HG02852 (cell line): ENCODE data around the gene MAK.
A peak's percentile ranks its signal among the peaks of the same experiment; 100 is the strongest.
"Not testable (repeated sequence)": the region's sequence is repeated elsewhere in the genome, so short reads cannot be mapped to it uniquely, and the experiment has no call there.

Source experiments
- ATAC-seq: cut with Tn5 transposase; IDR thresholded peaks from one replicate; pipeline ENCODE4 v1.9.1; 2021; ENCODE audit warnings: mild to moderate bottlenecking, moderate library complexity; ENCODE audit not compliant: unreplicated experiment

The MAK gene

GRCh38 chr6:10854922-10855632, 16.7 kb upstream of the MAK start:
- no peak for ATAC-seq

DNA sequence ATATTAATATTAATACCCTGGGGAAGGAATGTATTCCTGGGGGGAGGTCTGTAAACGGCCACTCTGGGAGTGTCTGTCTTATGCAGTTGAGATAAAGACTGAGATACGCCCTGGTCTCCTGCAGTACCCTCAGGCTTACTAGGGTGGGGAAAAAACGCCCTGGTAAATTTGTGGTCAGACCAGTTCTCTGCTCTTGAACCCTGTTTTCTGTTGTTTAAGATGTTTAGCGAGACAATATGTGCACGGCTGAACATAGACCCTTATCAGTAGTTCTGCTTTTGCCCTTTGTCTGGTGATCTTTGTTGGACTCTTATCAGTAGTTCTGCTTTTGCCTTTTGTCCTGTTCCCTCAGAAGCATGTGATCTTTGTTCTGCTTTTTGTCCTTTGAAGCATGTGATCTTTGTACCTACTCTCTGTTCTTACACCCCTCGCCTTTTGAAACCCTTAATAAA, 15.5 kb upstream of the MAK start:
- ATAC-seq = not testable (repeated sequence)

GRCh38 chr6:10852361-10852960, 14.1 kb upstream of the MAK start:
- ATAC-seq = no peak

DNA sequence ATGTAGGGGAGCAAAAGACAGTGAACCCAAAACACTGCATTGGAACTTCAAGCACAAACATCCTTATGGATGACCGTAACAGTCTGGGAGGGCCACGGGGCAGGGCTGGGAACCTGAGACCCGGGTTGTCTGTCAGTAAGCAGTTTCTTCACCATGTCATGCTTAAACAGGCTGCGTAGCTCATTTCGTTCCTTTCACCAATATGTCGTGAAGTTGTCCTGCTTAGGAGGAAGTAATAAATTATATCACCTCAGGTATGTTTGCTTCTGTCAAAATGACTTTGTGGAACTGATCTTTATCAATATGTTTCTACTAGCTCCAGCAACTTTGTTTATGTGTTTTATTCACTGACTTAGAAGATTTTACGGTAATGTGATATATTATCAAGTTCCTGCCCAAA, 12.4 kb upstream of the MAK start:
- no peak for ATAC-seq

GRCh38 chr6:10849901-10850300, 11.6 kb upstream of the MAK start:
- no peak for ATAC-seq

DNA sequence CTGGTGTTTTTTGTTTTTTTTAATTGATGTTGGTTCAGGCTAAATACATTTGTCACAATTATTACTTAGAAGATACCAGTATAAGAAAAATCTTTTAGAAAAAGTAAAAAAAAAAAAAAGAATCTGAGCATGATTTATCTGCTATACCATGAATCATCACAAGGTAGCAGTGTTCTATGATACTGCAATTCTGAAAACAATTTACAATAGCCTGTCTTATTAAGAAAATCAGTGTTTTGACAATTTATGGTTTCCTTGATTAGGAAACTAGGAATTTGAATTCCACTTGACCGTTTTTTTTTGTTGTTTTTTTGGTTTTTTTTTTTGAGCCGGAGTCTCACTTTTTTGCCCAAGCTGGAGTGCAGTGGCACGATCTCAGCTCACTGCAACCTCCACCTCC, 9.3 kb upstream of the MAK start:
- ATAC-seq = no peak

DNA sequence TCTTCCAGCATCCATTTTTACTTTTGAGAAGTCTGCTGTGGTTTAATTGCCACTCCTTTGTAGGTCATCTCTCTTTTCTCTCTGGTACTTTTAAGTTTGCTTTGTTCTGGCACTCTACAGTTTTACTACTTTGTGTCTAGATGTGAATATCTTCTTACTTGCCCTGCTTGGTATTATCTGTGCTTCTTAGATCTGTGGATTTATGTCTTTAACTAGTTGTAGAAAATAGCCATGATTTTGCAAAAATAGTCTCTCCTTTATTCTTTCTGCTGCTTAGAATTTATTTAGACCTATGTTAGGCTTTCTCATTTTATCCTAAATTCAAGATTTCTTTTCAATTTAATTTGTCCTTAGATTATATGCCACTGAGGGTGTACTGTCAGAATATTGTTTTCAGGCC, 5.2 kb upstream of the MAK start:
- no peak for ATAC-seq

DNA sequence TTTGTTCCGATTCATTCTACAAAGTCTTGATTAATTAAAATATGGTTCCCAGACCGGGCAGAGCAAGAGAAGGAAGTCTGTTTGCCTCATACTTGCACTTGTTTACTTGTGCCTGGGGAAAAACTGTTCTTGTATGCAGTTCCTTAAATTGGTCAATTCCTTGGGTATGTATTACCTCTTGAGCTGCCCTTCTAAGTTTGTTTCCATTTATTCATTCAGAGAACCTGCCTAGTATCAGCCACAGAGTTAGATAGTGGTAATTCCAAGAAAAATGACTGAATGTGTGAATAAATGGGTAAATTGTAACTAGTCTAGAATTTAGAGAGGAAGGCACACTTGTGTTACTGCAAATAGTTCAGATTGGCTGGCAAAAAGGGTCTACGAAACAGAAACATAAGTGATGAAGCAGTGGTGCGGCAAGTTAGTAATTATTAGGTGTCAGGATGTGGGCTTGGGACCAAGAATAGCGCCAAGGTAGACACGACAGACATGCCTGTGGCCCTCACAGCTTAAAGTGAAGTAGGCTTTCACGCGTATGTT, 525 bp upstream of the MAK start:
- peak; percentile 63 for ATAC-seq

DNA sequence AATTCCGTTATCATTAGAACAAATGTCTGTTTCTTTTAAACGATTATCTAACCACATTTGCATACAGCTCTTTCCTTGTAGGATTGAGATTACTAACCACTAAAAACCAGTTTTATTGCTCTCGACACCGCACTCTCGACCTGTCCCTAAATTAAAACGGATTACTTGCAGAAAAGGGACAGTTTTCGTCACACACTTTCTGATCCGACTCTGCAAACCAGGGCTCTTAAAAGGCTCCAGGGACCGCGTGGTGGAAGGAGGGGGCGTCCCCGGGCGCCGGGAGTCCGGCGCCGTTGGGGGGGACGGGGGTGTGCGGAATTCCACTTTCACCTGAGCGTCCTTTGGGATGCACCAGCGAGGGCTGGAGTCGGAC, 731 bp downstream of the MAK start:
- no peak for ATAC-seq

DNA sequence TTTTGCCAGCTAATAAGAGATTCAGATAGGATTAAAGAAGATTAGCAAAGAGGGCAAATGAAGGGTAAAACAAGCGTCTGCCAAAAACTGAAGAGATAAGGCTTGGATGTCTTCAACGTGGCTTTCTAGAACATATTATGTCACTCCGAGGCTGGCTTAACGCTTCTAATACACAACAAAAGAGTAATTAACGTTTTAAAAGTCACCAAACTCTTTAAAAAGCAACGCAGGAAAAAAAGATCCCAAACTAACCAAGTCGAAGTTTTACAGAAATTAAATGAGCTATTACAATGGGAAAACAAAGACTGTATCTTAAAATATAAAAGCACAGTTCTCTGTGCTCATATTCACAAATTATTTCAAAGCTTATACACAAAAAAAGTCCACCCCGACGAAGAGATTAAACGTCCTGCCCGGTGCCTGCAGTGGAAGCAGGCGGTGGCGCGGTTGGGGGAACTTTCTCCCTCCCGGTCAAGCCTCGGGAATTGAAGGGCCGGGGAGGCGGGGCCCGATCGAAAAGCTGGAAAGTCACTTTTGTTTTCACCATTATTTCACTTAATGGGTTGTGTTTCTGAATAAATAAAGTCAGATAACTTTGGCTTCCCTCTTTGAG, 1.2 kb downstream of the MAK start:
- ATAC-seq = no peak

DNA sequence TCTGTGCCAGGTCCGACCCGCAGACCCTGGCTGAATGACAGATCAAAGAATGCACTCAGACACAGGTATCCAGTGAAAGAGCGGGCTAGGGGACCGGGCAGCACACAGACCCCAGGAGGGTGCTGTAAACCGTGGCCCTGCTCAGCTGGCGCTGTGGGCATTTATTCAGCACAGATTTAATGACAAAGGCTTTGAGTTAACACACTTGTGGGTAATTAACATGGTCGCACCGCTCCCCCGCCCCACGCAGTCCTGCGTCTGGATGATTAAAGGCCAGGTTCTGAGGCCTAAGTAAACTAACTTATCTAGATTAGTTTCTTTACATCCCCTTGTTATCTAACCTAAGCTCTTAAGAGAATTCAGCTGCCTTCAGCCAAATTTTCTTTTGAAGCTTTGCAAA, 3.5 kb downstream of the MAK start:
- ATAC-seq = no peak

DNA sequence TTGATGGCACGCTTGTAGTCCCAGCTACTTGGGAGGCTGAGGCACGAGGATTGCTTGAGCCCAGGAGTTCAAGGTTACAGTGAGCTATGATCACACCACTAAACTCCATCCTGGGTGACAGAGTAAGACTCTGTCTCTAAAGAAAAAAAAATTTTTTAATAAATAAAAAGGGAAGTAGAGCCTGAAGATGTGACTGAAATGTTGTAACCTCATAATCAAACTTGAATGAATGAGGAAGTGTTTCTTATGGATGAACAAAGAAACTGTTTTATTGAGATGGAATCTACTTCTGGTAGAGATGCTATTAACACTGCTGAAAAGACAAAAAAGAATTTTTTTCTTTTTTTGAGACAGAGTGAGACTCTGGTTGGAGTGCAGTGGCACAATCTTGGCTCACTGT, 6.7 kb downstream of the MAK start:
- ATAC-seq = no peak

GRCh38 chr6:10824819-10825218, 13.5 kb downstream of the MAK start:
- no peak for ATAC-seq

DNA sequence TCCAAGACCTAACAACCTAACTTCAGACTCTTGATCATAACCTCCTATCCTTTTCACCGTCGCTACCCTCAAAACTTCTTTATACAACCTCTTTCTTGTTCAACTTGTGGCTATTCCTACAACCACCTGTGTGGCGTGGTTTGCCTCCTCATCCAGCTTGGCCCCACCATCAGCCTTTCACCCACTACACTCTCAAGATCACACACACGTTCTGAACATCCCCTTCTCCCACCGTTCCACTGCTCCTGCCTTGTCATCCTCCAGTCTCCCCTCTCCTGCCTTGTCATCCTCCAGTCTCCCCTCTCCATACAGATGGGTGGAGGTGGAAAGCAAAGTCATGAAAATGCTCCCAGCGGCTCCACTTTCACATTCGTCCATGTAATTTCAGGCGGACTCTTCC, 14.0 kb downstream of the MAK start:
- no peak for ATAC-seq

GRCh38 chr6:10814176-10814575, 24.2 kb downstream of the MAK start:
- ATAC-seq = not testable (repeated sequence)

DNA sequence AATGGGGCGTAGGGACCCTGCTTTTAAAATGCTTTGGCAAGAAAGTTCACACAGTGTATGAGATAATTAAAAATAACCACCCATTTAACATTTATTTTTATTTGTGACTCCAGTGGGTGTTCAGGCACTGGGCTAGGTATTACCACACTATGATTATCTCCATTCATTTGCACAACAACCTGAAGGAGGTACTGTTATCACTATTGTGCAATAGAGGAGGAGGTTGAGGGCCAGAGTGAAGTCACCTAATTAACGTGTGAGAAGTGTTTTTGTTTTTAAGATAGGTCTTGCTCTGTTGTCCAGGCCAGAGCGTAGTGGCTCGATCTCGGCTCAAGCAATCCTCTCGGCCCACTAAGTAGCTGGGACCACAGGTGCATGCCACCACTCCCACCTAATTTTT, 29.2 kb downstream of the MAK start:
- ATAC-seq = no peak

- no peak for ATAC-seq
Measured at GRCh38 chr6:10808376-10808775, 30.0 kb downstream of the MAK start.

DNA sequence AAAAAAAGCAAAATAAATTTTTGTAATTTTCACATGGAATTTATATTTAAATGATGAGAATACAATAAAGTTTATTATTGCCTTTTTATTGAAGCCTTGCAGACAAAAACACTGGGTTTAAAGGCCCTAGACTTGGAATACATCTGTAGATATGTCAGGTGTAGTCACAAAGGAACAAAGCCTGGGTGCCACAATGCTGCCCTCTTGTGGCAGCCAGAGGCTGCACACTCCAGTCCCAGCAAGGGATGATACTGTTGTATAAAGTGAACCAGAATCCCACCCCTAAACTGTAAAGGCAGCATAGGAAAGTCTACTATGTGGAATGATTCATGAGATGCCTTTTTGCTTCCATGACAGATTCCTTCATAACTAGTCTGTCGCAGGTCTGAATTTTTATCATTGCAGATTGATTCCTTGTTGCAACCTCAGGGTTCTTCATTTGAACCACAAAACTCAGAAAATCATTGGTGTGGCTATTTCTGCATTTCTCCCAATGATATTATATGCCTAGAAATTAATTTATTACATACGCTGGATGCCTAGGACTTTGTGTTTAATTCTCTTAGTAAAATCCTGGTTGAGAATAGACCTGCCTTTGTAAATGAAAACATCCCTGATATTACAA, 37.0 kb downstream of the MAK start:
- ATAC-seq = peak; percentile 94

DNA sequence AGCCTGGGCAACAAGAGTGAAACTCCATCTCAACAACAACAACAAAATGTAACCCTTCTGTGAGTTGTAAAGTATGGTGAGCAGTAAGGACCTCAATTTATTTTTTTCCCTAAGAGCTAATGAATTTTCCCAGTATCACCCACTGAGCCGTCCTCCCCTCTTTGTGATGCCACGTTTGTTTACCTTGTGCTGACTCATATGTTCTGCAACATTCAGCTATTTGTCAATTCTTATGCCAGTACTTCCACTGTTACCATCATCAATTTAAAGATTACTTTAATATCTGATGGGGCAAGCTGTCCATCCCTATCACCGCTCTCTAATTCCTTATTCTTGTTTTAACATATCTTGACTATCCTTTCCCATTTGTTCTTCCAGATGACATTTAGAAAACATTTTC, 37.5 kb downstream of the MAK start:
- no peak for ATAC-seq

DNA sequence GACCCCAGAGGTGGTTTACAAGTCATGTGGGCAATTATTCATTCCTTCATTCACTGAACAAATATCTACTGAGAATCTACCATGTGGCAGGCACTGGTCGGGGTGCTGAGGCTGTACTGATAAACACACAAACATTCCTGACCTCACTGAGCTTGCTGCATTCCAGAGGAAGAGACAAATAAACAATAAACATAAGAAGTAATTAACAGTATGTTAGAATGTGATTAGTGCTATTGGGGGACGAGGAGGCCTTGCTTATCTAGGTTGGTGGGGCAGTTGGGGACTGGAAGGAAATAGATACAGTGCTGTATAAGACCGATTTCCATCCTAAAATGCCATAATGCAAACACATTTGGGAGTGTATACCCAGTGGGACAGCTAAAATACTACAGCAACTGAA, 44.1 kb downstream of the MAK start:
- no peak for ATAC-seq

GRCh38 chr6:10793695-10794094, 44.6 kb downstream of the MAK start:
- no peak for ATAC-seq

DNA sequence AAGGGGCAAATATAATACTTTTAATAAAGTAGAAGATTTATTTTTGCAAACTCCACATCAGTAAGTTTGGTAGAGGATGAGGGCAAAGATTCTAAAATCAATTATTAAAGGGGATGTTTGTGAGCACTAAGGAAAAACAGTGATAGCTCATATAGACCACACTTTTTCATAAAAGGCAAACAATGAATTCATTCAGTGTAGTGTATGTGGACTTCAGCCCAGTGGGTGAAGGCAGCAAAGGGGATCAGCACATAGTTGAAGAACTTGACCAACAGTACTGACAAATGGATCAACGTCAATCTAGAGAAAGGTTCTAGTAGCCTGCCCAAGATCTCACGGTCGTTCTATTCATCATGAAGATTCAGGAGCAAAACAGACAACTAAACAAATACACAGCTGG, 45.3 kb downstream of the MAK start:
- ATAC-seq = no peak
